AG08395 (cell line): ENCODE data around the gene CCDC138.

Experiments used
- DNase-seq: peaks from one replicate; pipeline ENCODE4 v3.0.0; 2012; ENCODE audit warnings: mixed read lengths, low spot score

The CCDC138 gene

DNA sequence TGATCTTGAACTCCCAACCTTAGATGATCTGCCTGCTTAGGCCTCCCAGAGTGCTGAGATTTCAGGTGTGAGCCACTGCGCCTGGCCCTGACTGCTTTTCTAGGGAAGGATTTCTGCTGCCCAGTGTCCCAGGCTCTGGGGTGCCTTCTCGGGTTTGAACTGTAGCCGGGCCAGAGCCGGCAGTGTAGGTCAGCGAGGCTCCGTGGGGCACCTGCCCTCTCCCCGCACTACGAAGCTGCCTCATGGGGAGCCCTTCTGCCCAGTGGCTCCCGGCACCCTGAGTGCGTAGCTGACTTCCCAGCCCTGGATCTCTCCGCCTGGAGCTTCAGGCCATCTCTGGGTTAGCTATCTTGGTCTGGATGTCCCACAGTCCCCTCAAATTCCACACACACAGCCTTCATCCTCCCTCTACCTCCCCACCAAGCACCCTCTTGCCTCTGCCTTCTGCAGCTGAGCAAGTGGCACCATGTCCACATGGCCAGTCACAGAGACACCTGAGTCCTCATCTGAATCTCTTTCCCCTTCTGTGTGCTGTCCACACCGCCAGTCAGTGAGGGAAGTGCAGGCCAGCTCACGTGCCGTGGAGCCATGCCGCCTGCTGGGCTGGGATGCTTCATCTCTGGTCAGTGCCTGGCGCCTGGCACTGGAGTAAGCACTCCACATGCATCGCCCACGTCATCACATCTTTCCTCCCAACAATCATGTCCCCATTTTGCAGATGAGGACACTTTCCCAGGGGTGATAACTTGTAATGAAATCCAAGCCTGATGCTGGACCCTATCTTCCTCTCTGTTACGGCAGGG lies 133.2 kb downstream of the CCDC138 start:
- no peak for DNase-seq

DNA sequence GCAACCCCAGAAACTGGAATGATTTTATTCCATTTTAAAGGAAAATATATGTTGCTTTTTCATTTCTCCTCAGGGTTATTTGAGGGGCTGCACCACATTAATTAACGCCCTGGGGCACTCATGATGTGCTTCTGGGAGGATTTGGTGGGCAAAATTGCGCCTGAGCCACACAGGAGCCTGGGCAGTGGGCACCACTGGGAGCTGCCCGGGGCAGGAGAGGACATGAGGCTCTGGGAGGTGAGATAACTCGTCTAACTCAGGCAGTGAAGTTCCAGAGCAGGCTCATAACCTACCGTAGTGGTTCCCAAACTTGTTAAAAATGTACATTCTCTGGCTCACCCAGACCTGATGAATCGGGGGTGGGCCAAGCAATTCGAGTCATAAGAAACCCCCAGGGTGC lies 134.1 kb downstream of the CCDC138 start:
- DNase-seq = no peak

DNA sequence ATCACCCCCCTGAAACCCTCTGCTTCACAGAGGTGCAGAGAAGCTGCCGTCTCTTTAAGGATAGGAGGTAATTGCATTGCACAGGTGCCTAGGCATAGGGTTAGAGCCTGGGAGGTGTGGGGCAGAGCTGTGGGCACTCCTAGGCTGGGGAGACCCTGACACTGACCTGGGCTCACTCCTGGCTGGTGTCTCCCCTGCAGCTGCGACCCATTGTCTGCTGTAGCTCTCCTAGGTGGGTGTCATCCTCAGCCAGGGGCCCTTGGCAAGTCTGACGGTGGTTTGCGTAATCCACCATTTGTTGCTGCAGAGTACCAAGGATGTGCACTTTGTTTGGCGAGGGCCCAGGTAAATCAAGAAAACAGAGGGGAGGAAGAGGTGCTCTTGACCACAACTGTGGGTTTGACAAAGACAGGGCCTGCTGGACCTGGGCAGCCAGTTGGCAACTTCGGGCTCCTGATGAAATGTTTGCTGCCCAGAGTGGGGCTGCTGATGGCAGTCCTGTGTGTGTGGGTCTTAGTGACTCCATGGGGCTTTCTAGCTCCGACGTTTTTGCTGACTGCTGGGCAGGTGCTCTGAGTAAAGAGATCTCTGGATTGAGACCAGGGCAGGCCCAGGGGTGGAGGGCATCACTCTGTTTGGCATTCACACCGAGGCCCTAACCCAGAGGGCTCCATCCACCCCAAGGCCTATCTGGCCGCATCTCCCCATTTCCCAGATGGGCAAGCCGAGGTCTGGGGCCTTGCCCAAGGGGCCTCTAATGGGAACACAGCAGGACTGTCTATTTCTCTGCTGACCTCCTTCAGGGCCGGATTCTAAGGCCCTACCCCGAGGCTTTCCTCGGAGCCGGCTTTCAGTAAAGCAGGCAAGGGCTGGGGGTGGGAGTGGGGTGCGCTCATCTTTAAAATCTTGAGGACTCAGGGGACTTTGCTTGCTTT lies 134.8 kb downstream of the CCDC138 start:
- DNase-seq = no peak

DNA sequence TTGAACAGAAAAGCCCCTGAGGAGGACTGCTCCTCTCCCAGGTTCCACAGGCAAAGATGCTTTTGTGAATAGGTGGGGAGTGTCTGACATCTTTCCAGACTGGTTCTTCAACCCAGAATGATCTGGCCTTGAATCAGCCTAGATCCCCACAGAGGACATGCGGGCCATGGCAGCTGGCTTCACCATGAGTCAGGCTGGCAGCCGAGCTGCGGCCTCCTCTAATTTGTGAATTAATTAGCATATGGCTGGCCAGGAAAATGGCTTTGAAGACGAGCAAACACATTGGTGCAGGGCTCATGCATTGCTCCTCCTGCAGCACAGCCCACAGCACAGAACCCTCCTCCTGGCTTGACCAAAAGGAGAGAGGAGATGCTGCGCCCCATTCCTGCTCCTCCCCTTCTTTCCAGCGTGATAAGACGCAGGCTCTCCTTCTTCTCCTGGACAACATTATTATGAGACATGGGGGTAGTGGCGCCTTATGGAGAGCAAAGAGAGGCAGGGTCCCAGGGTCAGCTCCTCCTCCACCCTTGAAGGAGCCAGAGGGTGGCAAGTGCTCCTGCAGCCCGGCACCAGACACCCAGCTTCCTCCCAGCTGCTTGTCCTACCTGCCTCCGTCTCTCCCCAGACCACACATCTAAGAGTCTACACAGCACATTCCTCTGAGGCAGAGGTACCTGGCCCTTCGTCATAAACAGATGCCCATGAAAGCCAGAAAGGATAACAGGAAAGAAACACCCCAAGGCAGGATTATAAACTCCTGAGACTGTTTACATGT lies 135.8 kb downstream of the CCDC138 start:
- DNase-seq = peak; percentile 62

DNA sequence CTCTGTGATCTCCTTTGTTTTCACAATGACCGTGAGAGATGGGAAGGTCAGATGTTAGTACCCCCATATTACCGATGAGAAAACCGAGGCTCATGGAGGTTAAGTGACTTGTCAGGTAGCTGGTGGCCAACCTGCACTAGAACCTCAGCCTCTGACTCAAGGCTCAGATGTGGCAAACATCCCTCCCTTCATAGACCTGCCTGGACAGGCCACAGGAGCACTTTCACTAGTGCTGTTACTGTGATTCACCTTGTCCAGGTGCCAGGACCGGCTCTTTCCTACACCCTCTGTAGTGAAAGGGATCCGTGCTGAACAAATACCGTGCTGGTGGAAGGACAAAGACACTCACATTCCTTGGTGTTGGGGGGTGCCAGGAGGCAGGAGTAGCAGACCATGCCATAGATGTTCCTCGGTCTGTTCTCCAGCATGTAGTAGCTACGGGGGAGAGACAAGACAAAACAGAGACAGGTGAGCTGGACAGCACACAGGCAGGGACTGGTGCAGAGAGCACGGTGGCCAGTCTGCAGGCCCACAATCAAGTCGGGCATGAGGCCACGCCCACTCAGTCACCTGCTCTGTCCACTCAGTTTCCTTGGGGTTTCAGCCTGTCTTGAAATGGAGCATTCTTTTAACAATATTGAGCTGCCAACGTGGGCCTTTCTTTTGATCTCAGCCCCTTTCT lies 136.6 kb downstream of the CCDC138 start:
- DNase-seq = no peak

DNA sequence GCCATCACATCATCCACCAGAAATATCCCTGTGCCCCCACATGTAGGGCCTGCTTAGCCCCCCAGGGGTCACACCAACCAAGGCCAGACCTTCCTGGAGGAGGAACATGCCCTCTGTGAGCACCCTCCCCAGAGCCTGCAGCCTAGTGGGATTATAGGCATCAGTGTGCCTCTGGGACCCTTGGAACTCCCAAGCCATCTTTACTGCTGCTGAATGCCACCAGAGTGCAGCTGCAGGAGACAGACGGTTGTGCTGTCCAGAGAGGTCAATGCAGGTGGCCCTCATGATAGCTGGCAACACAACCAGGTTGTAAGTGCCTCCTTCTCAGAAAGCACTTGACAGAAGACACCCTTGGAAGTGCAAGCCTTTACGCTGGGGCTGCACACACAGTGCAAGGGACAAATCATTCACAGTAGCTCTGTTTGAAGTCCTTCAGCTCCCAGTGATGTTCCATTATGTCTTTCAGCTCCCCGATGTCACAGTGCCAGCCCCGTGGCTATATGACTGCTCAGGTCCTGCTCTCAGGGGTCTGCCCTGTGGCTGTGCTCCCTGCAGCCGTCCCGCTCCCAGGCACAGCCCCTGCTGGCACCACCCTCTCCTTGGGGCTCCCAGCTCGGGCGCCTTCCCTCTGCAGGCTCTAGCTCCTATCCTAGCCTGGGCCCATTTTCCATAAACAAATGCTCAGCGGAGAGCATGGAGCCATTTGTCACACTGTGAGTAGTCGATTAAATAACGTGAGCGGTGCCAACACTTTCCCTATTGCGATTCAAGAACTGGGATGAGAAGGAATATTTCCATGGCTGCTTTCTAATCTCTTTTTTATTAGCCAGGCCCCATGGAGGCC lies 137.4 kb downstream of the CCDC138 start:
- no peak for DNase-seq

DNA sequence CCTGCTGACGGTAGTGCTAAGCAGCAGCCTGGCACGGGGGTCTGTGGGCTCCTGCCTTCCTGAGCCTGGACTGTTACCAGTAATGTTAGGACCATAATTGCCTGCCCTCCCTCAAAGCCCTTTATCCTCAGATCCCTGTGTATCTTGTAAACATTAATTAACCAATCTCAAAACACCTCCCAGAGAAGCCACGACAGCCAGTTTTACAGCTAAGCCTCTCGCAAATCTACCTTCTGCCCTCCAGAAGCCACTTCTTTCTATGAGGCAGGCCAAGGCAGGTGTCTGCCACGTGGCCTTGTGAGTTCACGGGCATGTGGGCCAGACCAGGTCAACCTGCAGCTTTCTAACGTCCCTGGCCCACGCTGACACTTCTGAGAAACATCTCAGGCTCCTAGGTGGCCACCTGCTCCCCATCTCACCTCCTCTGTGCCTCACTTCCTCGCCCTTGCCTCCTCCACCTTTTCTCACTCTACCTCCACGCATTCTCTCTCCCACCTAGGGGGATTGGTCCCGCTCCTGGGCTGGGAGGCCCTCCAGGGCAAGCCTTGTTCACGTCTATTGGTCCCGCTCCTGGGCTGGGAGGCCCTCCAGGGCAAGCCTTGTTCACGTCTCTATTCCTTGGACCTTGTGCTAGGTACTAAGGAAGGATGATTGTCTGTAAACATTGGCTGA lies 138.1 kb downstream of the CCDC138 start:
- no peak for DNase-seq

DNA sequence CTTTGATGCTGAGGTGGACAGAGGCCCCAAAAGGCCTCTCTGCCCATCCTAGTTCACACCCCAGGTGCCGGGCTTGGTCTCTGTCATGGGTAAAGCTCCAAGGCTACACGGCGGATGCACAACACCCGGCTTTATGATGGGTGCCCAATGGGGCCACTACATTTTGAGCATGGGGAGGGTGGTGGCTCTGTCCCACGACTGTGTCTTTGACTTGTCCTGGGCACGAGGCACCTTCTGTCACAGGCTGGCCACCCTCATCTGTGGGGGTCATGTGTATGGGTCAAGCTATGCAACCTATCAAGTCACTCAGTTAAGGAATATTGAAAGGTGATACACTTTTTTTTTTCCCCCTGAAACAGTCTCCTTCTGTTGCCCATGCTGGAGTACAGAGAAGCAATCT lies 138.7 kb downstream of the CCDC138 start:
- DNase-seq = no peak

DNA sequence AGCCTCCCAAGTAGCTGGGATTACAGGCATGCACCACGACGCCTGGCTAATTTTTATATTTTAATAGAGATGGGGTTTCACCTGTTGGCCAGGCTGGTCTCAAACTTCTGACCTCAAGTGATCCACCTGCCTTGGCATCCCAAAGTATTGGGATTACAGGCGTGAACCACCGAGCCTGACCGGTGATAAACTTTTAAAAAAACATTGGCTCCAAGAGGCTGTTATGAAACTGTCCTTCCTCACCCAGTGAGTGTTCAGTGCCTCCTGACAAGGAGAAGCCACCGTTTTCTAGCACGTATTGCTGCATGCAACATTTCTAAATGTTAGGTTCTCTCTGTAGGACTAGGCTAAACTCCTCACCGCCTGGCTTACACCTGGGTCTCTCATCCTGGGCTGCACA lies 139.2 kb downstream of the CCDC138 start:
- DNase-seq = no peak
